Bronchial epithelial cell (primary cell): ENCODE results near the gene FOXN3. TPM values are rescaled to one million over a fixed set of nuclear protein-coding genes. Genes with fewer than 3 reads are reported as not detected.
"Not testable (repeated sequence)": the region's sequence is repeated elsewhere in the genome, so short reads cannot be mapped to it uniquely, and the experiment has no call there.

Source experiments
- DNase-seq: peaks from one replicate; pipeline ENCODE4 v3.0.0-alpha.2; 2010; ENCODE audit warnings: low read depth
- FAIRE-seq: peaks from 2 replicates; lab custom pipeline; 2011; peaks lifted over from hg19 to GRCh38; lab: Jason Lieb, UNC
- H3K27me3 ChIP-seq: 2 replicates; pipeline ENCODE4 v1.5.1; 2011; ENCODE audit warnings: low read length; ENCODE audit not compliant: control insufficient read depth, insufficient read depth
- H3K36me3 ChIP-seq: 2 replicates; pipeline ENCODE4 v1.5.1; 2011; ENCODE audit warnings: low read length; ENCODE audit not compliant: control insufficient read depth, insufficient read depth
- H3K4me3 ChIP-seq: 2 replicates; pipeline ENCODE4 v1.5.1; 2011; ENCODE audit warnings: mild to moderate bottlenecking, low read depth, low read length, control low read depth
- CTCF ChIP-seq: IDR thresholded peaks from 2 replicates; pipeline ENCODE4 v1.5.1; 2011; ENCODE audit warnings: mild to moderate bottlenecking, moderate library complexity, low read length, control low read depth, inconsistent platforms; ENCODE audit not compliant: insufficient read depth, severe bottlenecking
- total RNA-seq: library from RNA; depleted of rRNA; stranded (reverse); fragments of >200 nt; gene quantifications from 2 replicates; pipeline ENCODE4 v1.2.1, GENCODE V29; 2014

The FOXN3 gene
- total RNA-seq, 1 donor from 2014 or later: 5.8 TPM

GRCh38 chr14:89255852-89256251 is 161.2 kb downstream of the FOXN3 start:
- FAIRE-seq: no peak
- TF ChIP-seq CTCF: no peak
- no peak for DNase-seq
- no peak overlapping the region for H3K4me3 ChIP-seq
- H3K27me3 ChIP-seq: no peaks in the 10 kb centered on the region
- no peaks in the 10 kb centered on the region for H3K36me3 ChIP-seq

- no peak for FAIRE-seq
- Histone ChIP-seq H3K27me3 (no peaks in the 10 kb centered on the region), H3K36me3 (no peaks in the 10 kb centered on the region), H3K4me3 (no peak overlapping the region)
- no peak for TF ChIP-seq CTCF
- no peak for DNase-seq
These were observed 162.0 kb downstream of the FOXN3 start for GRCh38 chr14:89255012-89255411.

GRCh38 chr14:89254166-89254909 is 162.7 kb downstream of the FOXN3 start:
- Histone ChIP-seq H3K4me3 (no peak overlapping the region), H3K27me3 (no peaks in the 10 kb centered on the region), H3K36me3 (no peaks in the 10 kb centered on the region)
- DNase-seq (no peak), FAIRE-seq (no peak)
- TF ChIP-seq CTCF: no peak

- TF ChIP-seq CTCF: peak; percentile 28
- FAIRE-seq: no peak
- DNase-seq: peak; percentile 44
- no peaks in the 10 kb centered on the region for H3K27me3 ChIP-seq
- H3K4me3 ChIP-seq: no peak overlapping the region
- no peaks in the 10 kb centered on the region for H3K36me3 ChIP-seq
These were observed 164.0 kb downstream of the FOXN3 start for GRCh38 chr14:89252887-89253532.

GRCh38 chr14:89251061-89251460 is 166.0 kb downstream of the FOXN3 start:
- no peak for TF ChIP-seq CTCF
- Histone ChIP-seq H3K4me3 (no peak overlapping the region), H3K27me3 (no peaks in the 10 kb centered on the region), H3K36me3 (no peaks in the 10 kb centered on the region)
- peak; percentile 59 for DNase-seq
- no peak for FAIRE-seq

- not testable (repeated sequence) for H3K27me3 ChIP-seq, FAIRE-seq, DNase-seq
These were observed 166.4 kb downstream of the FOXN3 start for GRCh38 chr14:89250655-89250975.

More at GRCh38 chr14:89250655-89250975, 166.4 kb downstream of the FOXN3 start:
- not testable (repeated sequence) for H3K36me3 ChIP-seq, H3K4me3 ChIP-seq
